Uterine smooth muscle cell (primary cell): Measurements from ENCODE around the gene SYT5. TPM values are rescaled to one million over a fixed set of nuclear protein-coding genes. Genes with fewer than 3 reads are reported as not detected.

Experiments
- total RNA-seq: library from RNA; depleted of rRNA; stranded (reverse); fragments of >200 nt; gene quantifications from 2 replicates; pipeline ENCODE4 v1.2.3, GENCODE V29; 2014

The SYT5 gene
- total RNA-seq: under 0.01 and 0.12 TPM in 2 replicates

GRCh38 chr19:55179606-55180484 is at the start of gene SYT5:
TSS of gene SYT5 (minus strand) at chr19:55180289. CDS start at chr19:55179041, 1,248 bp downstream.

GRCh38 chr19:55228403-55229031 is 48.4 kb upstream of the SYT5 start, which contains the start of gene TMEM86B:
TSS of gene TMEM86B (minus strand) at chr19:55228763. CDS start at chr19:55228741, 22 bp downstream.

GRCh38 chr19:55208880-55209692 is 29.0 kb upstream of the SYT5 start, which contains the start of gene PTPRH:
TSS of gene PTPRH (minus strand) at chr19:55209501. CDS start at chr19:55209433, 68 bp downstream.

GRCh38 chr19:55166530-55167268 is 13.4 kb downstream of the SYT5 start, which contains the start of gene DNAAF3:
TSS of gene DNAAF3 (minus strand) at chr19:55166613. CDS start at chr19:55166413, 200 bp downstream.

GRCh38 chr19:55157064-55157908 is 22.8 kb downstream of the SYT5 start, which contains the start of gene TNNI3:
TSS of gene TNNI3 (minus strand) at chr19:55157732. CDS start at chr19:55157589, 143 bp downstream.

GRCh38 chr19:55149078-55150003 is 30.7 kb downstream of the SYT5 start, which contains the start of gene TNNT1:
TSS of gene TNNT1 (minus strand) at chr19:55149206. CDS start at chr19:55147157, 2,049 bp downstream.

Other genes with a start within 250 kb of the SYT5 start
- gene NLRP7, start 232.8 kb downstream of the SYT5 start, total RNA-seq: 0.22 TPM in 1 of 2 replicates, not detected in the other
- gene NLRP2, start 213.9 kb downstream of the SYT5 start, total RNA-seq: under 0.01 and 0.33 TPM in 2 replicates
- gene GP6, start 142.0 kb downstream of the SYT5 start, total RNA-seq: not detected in 2 replicates
- 10.7 and 11.0 TPM in 2 replicates for gene RDH13, start 117.1 kb downstream of the SYT5 start, total RNA-seq
- 0.75 and 1.8 TPM in 2 replicates for gene EPS8L1, start 104.4 kb downstream of the SYT5 start, total RNA-seq
- 44.6 and 50.9 TPM in 2 replicates for gene PPP1R12C, start 62.7 kb downstream of the SYT5 start, total RNA-seq
- gene TNNT1, start 31.1 kb downstream of the SYT5 start, total RNA-seq: 4.1 and 4.5 TPM in 2 replicates
- not detected in 2 replicates for gene TNNI3, start 22.6 kb downstream of the SYT5 start, total RNA-seq
- gene DNAAF3, start 13.7 kb downstream of the SYT5 start, total RNA-seq: 0.33 and 0.75 TPM in 2 replicates
- gene PTPRH, start 29.2 kb upstream of the SYT5 start, total RNA-seq: 7.4 and 15.3 TPM in 2 replicates
- gene TMEM86B, start 48.5 kb upstream of the SYT5 start, total RNA-seq: 1.6 and 1.7 TPM in 2 replicates
- gene PPP6R1, start 78.7 kb upstream of the SYT5 start, total RNA-seq: 34.7 and 45.9 TPM in 2 replicates
- 32.7 and 45.6 TPM in 2 replicates for gene HSPBP1, start 99.8 kb upstream of the SYT5 start, total RNA-seq
- gene BRSK1, start 103.7 kb upstream of the SYT5 start, total RNA-seq: 7.0 and 9.2 TPM in 2 replicates
- gene TMEM150B, start 145.1 kb upstream of the SYT5 start, total RNA-seq: not detected in 2 replicates
- 6.5 and 12.1 TPM in 2 replicates for gene KMT5C, start 159.6 kb upstream of the SYT5 start, total RNA-seq
- gene COX6B2, start 174.4 kb upstream of the SYT5 start, total RNA-seq: not detected in 2 replicates
- not detected in 2 replicates for gene GARIN5B, start 183.0 kb upstream of the SYT5 start, total RNA-seq
- 6.9 and 8.5 TPM in 2 replicates for gene IL11, start 190.2 kb upstream of the SYT5 start, total RNA-seq
- 0.37 TPM in 1 of 2 replicates, not detected in the other for gene TMEM190, start 196.5 kb upstream of the SYT5 start, total RNA-seq
- 0.33 and 0.75 TPM in 2 replicates for gene TMEM238, start 204.0 kb upstream of the SYT5 start, total RNA-seq
- gene RPL28, start 205.6 kb upstream of the SYT5 start, total RNA-seq: 393 and 410 TPM in 2 replicates
- 268 and 487 TPM in 2 replicates for gene UBE2S, start 227.5 kb upstream of the SYT5 start, total RNA-seq